Activated CD4-positive, CD25-positive, alpha-beta regulatory T cell treated with anti-CD3 and anti-CD28 coated beads, Interleukin-2, amount 50 U/mL, for 72 hours (primary cell): ENCODE data around the gene CXCL17.
"Not testable (repeated sequence)": the region's sequence is repeated elsewhere in the genome, so short reads cannot be mapped to it uniquely, and the experiment has no call there.

ENCODE experiments used
- DNase-seq: peaks from one replicate; pipeline ENCODE4 v3.0.0; 2021

The CXCL17 gene

DNA sequence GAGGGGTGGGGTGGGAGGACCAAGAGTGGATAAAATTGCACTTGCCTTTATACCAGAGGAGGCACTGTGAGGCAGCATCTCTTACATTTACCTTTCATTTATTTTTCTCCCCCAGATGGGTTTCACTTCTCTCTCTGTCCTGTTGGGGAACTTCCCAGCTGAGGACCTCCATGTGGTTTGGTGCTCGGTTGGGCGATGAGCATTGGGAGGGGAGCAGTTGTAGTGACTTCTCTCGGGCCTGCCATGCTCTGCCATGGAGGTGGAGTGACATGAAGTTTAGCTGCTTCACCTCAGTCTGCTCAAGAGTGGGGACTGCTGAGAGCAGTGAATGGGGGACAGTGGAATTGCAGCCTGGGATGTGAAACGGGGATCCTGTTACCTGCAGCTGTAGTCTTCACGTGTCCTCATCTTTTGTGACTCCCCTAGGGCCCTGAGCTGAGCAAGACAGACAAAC is 23.1 kb upstream of the CXCL17 start:
- DNase-seq = no peak

DNA sequence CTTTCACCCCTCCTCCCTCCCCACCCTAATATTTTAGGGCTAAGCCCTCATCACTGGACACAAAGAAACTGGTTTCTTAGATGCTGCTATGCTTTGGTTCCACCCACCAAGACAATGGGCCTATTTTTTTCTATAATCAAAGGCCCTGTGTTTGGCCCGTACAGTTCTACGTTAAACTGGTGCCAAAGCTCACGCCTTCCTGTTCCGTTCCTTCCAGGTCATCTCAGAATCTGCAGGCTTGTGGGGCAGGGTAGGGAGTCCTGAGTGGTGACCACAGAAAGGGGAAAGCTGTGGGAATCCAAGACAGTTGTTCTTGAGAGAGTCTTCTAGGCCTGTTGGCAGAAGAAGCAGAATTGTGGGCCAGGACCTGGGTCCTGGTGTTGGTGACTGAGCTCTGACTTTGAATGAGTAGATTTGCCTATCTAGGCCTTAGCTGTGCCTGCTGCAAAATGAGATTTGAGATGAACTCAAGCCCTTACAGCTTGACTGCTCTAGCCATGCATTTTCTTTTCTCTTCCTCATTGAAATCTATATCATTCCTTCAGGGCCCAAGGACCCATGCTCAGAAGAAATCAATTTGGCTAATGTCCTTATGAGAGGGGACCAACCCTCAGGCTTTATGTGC is 19.1 kb upstream of the CXCL17 start:
- no peak for DNase-seq

- not testable (repeated sequence) for DNase-seq
These were observed 18.5 kb upstream of the CXCL17 start for GRCh38 chr19:42461231-42461630.

DNA sequence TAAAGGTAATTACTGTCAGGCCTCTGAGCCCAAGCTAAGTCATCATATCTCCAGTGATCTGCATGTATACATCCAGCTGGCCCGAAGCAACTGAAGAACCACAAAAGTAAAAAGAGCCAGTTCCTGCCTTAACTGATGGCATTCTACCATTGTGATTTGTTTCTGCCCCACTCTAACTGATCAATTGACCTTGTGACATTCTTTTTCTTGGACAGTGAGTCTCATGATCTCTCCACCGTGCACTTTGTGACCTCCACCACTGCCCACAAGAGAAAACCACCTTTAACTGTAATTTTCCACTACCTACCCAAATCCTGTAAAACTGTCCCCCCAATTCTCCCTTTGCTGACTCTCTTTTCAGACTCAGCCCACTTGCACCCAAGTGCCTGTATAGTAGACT is 17.2 kb upstream of the CXCL17 start:
- no peak for DNase-seq

GRCh38 chr19:42455621-42456081 is 12.9 kb upstream of the CXCL17 start:
- no peak for DNase-seq

DNA sequence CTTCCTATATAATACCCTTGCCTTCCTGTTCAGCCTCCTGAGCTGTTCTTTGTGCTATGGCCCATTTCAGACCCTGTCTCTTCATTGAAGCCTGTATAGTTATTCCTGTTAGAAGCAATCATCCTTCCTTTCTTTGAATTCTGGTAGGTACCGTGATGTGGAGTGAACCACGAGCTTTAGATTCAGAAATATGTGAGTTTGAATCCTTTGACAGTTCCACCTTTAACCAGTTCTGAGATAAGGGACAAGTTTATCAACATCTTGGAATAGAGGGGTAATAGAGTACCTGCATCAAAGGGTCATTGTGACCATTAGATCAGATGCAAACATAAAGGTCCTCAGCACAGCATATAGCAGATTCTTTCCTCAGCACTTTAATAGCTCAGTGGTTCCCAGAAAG is 12.3 kb upstream of the CXCL17 start:
- DNase-seq = no peak

- DNase-seq = no peak
These were observed 9.8 kb upstream of the CXCL17 start for GRCh38 chr19:42452590-42452989.

DNA sequence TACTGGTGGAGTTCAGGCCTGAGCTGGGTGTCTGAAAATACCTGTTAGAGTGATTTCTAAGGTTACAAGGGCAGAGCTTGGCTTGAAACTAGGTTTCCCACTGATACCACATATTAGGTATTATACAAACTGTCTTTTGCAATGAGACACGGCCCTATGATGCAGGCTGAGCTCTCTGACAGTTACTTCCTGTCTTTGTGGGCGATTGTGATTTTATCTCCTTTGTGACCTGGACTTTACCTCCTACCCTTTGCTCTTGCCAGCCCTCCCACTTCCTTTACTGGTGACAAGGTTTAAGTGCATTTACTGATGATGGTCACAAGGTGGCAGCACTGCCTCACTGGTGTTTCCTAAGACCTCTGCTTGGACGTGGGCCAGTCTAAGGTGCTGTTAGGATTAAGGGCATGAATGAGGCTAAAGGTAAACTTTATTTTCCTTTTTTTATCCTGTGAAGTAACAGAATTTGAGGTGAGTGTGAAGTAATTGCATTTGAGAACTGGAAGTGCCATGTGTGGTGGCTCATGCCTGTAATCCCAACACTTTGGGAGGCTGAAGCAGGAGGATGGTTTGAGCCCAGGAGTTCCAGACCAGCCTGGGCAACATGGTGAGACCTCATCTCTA is 7.7 kb upstream of the CXCL17 start:
- peak; percentile 71 for DNase-seq

GRCh38 chr19:42448306-42448705 is 5.6 kb upstream of the CXCL17 start:
- not testable (repeated sequence) for DNase-seq

DNA sequence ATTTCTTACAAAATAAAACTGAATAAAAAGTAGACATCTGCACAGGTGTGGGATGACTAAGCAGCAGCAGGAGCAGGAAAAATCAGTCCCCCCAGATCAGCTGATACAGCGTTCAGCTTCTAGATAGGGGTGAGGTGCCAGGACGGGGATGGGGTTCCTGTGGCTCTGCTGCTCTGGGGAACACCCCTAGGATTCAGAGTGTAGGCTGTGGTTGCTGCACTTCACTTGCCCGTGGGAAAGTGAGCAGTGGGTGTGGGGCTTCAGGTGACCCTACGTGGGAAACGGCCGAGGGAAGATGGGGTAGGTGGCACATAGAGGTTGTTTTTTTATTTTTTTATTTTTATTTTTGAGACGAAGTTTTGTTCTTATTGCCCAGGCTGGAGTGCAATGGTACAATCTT is 3.2 kb upstream of the CXCL17 start:
- DNase-seq = no peak

DNA sequence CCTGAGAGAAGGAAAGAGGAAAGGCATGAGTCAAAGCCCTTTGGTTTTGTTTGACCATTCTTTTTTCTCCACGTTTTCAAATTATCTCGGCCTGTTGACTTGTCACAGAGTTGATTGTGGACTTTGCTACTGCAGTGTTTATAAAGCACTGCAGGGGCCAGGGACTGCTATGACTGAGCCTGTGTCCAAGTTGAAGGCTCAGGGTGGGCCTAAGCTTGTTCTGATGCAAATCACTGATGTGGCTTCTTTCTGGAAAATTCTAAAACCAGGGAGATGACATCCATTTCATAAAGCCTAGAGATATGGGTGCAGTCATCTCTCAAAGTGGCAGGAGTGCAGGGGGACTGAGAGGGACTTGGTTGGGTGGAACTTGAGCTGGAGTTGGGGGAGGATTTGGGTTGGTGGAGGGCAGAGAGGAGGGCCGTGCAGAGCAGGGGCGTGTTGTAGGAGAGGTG is 1.2 kb upstream of the CXCL17 start:
- DNase-seq = no peak

GRCh38 chr19:42441049-42441445 is 1.7 kb downstream of the CXCL17 start:
- no peak for DNase-seq

- DNase-seq = peak; percentile 89
These were observed 2.2 kb downstream of the CXCL17 start for GRCh38 chr19:42440357-42441048.

DNA sequence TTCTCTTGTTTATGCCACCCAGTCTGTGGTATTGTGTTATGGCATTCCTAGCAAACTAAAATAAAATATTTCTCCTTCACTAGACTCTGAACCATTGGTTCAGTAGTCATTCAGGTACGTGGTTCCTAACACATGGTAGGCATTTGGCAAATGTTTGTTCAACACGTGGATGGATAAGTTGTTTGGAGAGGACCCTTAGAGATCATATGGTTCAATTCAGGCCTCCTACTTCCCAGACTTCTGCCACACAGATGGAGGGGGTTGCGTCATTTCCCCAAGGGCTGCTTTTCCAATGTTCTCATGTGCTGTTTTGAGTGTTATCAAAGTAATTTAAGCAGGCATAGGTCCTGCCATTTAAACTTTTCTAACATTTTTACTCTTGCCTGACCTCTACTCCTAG is 6.7 kb downstream of the CXCL17 start:
- no peak for DNase-seq

DNA sequence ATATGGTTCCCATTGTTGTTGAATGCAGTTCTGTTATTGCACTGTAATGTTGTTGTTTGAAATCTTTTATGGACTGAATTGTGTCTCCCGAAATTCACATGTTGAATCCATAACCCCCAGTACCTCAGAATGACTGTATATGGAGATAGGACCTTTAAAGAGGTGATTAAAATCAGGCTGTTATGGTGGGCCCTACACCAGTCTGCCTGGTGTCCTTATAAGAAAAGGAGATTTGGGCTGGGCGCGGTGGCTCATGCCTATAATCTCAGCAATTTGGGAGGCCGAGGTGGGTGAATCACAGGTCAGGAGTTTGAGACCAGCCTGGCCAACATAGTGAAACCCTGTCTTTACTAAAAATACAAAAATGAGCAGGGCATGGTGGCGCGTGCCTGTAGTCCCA is 7.4 kb downstream of the CXCL17 start:
- no peak for DNase-seq

DNA sequence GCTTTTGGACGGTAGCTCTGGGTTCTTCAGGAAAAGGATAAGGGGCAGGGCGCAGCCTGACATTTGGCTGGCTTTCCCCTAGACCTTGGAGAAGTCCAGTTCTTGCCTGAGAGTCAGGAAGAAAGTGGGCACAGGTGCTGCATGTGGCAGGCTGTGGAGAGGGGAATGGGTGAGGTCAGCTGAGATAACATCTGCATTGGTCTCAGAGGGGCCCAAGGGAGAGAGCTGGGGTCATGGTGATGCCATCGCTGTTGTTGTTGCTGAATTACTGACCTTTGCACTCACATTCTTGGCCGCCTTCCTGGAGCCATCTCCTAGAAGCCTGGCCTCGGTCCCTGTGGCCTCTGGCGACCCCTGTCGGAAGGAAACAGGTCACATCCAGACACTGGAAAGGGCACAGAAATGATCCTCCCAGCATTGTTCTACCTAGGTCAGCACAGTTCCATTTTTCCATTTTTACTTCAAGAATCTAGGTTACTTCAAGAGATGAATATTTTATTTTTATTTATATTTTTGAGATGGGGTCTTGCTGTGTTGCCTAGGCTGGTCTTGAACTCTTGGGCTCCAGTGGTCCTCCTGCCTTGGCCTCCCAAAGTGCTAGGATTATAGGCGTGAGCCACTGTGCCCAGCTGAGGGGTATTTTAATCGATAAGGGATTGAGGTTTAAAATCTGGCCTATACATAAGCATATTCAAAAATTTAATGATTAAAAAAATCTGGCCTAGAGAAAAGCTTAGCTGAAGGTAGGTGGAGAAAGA is 9.1 kb downstream of the CXCL17 start:
- peak; percentile 58 for DNase-seq

DNA sequence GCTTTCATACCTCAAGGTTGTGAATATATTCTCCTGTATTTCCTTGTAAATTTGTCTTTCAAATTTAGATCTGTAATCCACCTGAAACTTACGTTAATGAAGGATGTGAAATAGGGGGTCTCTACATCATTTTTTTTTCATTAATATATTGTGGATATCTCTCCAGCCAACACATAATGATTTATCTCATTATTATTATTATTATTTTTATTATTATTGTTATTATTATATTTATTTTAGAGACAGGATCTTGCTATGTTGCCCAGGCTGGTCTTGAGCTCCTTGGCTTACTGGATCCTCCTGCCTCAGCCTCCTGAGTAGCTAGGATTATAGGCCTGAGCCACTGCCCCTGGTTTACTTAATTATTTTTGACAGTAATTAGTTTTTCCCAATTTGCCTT is 11.3 kb downstream of the CXCL17 start:
- no peak for DNase-seq

GRCh38 chr19:42428676-42429075 is 14.1 kb downstream of the CXCL17 start:
- DNase-seq = no peak

- DNase-seq = no peak
These were observed 15.4 kb downstream of the CXCL17 start, which contains the start of gene LIPE for GRCh38 chr19:42427313-42427712. TSS of gene LIPE (minus strand) at chr19:42427388. CDS start at chr19:42427149, 239 bp downstream.

DNA sequence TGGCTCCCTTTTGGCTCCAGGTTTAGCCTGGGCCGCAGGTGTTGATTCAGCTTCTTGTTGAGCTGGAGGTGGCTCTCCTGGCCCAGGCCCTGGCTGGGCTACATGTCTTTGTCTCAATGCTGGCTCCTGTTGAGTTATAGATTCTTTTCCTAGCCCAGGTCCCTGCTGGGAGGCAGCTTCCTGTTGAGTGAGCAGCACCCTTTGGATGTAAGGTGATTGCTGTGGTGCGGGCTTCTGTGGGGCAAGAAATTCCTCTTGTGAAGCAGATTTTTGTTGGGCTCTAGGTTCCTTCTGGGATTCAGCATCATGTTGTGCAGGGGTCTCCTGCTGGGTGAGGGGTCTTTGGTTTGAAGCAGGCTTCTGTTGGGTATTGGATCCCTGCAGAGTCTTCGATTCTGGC is 16.1 kb downstream of the CXCL17 start:
- DNase-seq = no peak

DNA sequence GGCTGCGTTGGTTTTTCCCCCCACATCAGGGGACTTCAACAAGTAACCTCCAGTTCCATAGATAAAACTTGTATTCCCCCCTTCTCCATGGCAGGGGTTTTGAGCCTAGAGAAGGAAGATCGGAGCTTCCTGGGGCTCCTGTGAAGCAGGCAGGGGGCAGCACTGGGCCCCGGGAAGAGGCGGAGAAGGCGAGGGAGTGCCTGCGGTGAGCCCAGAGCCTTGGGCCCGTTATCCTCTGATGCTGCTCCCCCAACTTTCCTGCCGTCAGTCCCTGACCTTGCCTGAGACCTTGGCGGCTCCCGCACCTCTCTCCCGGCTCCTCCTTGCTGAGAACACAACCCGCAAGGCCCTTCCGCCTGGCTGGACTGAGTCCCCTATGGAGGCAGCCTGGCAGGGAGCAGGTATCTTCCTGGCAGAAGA is 18.0 kb downstream of the CXCL17 start:
- DNase-seq = no peak

DNA sequence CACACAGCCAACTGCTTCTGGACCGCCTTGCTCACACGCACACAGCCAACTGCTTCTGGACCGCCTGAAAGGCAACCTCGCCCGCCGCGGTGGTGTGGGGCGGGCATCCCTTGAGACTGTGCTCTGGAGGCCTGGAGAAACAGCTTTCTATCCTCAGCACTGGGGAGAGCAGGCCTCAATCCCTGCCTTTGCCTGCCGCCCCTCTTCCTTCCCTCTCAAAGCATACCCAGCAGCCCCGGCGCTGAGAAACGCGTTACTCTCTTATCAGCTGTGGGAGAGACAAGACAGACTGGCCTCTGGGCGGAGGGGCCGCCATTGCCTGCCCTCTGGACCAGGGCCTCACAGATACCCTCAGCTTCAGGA is 18.4 kb downstream of the CXCL17 start:
- DNase-seq = no peak
